Muscle of back (tissue), 11 donors: ENCODE measurements around the gene OLR1. TPM values are rescaled to one million over a fixed set of nuclear protein-coding genes. Genes with fewer than 3 reads are reported as not detected.
A peak's percentile ranks its signal among the peaks of the same experiment; 100 is the strongest.
"Not testable (repeated sequence)": the region's sequence is repeated elsewhere in the genome, so short reads cannot be mapped to it uniquely, and the experiment has no call there.

Experiments
- DNase-seq, 3 donors: peaks; one replicate each; pipeline versions ENCODE4 v3.0.0 to v3.0.0-alpha.2; 2013
- polyA plus RNA-seq, 10 donors: library from polyadenylated mRNA; unstranded; fragments of 120-200 nt; gene quantifications; one replicate each; pipeline ENCODE4 v1.2.1, GENCODE V29; 2013; ENCODE audit not compliant: insufficient read length in 10 of 10

The OLR1 gene
- polyA plus RNA-seq, 10 donors: 0.17 to 1.6 (median 0.79) TPM

GRCh38 chr12:10191865-10192264 is 19.9 kb upstream of the OLR1 start:
- peak in 1 of 3 donors; percentile 71 for DNase-seq

DNA sequence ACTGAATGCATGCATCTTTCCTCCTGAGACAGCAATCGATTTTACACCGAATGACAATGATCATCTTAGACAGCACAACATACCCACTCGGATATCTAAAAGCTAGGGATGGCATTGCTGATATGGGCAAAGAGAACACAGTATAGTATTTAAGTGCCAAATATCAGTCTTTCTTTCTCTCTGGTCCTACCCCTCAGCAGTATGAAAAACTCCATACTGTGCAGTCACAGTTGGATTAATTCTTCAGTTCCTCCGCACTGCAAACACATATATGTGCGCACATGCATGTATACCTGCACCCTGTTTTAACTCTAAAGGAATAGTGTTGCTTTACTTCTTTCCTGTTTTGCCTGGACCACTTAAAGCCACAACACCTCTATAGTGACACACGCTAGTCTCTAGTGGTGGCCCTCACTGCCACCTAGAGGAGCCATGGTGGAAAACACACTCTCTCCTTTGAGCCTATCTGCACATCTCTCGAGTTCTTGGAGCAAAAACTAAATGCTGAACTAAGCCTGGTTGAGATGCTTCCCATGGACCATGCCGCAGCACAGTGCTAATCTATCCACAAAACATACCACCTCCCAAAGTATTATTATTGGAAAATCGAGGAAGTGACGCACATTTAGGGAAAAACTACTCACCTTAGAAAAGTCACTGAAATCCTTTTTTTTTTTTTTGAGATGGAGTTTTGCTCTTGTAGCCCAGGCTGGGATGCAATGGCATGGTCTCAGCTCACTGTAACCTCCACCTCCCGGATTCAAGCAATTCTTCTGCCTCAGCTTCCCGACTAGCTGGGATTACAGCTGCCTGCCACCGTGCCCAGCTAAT is 18.8 kb upstream of the OLR1 start:
- peak; percentile 49 to 78 (median 58) for DNase-seq

- no peak for DNase-seq
Observed at GRCh38 chr12:10189653-10190052, 17.7 kb upstream of the OLR1 start.

DNA sequence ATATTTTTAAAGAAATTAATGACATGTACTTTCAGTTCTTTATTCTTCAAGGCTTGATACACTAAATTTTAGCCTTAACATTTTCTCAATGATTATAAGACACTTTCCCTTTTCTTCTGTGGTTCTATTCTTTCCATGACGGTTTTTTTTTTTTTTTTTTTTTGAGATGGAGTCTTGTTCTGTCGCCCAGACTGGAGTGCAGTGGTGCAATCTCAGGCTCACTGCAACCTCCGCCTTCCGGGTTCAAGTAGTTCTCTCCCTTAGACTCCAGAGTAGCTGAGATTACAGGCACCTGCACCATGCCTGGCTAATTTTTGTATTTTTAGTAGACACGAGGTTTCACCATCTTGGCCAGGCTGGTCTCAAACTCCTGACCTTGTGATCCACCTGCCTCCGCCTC is 15.0 kb upstream of the OLR1 start:
- not testable (repeated sequence) for DNase-seq

DNA sequence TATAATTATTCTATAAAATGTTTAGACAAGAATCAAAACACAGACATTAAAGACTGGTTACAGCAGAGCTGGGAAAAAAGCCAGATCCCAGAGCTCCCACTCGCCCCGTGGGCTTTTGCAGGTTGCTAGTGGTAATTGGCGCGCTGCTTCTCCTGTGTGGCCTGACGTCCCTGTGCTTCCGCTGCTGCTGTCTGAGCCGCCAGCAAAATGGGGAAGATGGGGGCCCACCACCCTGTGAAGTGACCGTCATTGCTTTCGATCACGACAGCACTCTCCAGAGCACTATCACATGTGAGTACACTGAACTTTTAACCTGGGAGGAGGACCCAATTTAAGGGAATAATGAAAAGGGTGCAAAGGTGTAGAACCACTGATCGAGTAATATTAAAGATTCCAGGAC is 14.4 kb upstream of the OLR1 start:
- DNase-seq: peak in 2 of 3 donors; percentile 26 to 59

DNA sequence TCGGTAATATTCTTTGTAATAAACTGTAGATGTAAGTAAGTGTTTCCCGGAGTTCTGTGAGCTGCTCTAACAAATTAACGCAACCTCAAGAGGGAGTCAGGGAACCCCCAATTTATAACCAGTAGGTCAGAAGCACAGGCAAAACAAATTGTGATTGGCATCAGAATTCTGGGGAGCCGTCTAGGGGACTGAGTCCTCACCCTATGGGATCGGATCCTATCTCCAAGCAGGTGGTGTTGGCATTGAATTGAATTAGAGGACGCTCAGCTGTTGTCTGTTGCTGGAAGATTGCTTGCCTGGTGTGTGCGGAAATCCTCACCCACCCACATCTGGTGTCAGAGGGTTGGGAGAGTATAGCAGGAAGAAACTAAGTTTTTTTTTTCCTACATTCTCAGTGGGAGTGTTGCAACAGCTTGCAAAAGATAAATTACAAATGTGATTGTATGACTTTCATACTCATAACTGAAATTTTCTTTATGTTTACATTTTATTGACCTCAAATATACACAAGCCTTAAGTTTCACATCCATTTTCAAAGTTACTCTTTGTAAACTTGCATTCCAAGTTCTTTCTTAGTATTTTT is 12.4 kb upstream of the OLR1 start:
- peak; percentile 10 to 33 (median 32) for DNase-seq

DNA sequence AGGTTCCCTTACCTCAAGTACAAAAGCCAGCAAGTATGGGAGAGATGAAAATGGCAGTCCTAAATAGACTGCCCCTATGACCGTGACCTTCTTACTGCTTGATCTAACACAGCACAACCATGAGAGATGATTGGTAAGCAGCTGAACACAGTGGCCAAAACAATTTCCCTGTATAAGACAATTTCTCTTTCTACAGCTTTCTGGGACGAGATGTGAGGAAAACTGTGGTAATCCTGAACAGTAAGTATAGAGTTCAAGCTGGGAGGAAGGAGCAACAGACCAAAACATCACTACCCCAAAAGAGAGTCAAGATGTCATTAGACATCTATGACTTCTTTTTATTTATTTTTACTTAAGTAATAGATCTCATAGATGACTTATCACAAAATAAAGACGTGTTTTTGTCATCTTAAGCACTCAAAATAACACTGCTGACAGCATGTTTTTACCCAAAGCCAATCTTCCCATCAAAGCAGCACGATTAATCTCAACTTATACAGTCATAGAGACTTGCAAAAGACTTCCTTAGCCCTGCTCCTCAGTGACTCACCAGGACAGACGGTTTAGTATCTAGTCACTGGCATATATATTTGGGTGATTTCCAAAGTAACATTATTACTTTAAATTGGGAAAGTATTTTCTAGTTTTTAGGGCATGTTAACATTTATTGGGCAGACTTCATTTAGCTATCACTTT is 10.6 kb upstream of the OLR1 start:
- peak in 1 of 3 donors; percentile 69 for DNase-seq

- DNase-seq: no peak
Observed at GRCh38 chr12:10179776-10180181, 7.8 kb upstream of the OLR1 start.

GRCh38 chr12:10178821-10179220 is 6.9 kb upstream of the OLR1 start, which contains the start of gene TMEM52B:
Gene TMEM52B, plus strand, starts transcription at chr12:10179032. Its CDS starts 543 bp downstream, at chr12:10179575.
- no peak for DNase-seq

DNA sequence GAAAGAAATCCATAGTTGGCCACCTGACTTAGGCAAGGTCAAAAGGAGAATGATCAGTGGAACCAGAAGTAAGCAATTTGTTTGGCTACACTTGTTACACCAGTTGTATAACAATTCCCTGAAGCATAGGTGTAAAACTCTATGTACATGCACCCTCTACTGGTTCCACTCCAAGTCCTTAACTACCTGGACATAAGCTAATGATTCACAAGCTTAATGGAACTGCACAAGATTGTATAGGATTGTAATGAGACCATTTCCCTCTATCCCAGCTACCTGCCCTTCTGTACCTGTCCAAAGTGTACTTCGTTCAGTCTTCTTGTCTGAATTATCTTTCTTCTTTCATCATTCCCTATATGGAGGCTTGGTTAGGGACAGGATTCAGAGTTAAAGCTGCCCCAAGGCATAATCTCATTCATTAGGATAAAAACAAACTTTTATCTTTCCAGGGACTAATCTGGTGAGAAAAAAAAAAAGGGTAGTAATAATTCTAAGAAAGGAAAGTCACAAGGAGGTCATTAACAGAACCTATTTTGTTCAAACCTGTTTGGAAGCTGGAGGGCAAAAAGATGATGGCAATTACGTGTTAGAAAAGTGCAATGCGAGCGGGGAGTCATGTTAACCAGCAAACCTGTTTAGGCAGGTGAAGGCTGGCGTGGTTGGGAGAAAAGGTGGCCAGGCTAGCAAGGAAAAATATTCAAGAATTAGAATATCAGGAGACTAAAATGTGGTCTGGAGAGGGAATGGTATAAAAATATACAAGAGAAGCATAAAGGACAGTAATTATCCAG is 4.1 kb upstream of the OLR1 start:
- no peak for DNase-seq

- DNase-seq: no peak
Observed at GRCh38 chr12:10174986-10175614, 3.2 kb upstream of the OLR1 start.

GRCh38 chr12:10170216-10170615 is 1.7 kb downstream of the OLR1 start:
- DNase-seq: no peak

DNA sequence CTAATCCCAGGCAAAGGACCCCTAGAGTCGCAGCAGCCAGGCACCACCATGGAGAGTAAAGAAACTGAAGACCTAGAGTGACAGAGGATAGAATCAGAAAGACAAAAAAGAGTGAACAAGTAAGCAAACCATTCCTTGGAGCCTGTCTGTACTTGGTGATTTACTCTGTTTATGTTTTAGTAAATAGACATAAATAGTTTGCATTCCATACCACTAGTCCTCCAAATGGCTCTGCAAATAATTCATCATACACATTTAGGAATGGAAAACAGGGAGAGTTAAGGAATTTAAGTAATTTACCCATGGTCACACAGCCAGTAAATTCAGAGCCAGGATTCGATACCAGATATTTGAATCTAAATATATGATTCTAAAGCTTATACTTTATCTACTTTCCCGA is 2.8 kb downstream of the OLR1 start:
- peak in 1 of 3 donors; percentile 34 for DNase-seq

DNA sequence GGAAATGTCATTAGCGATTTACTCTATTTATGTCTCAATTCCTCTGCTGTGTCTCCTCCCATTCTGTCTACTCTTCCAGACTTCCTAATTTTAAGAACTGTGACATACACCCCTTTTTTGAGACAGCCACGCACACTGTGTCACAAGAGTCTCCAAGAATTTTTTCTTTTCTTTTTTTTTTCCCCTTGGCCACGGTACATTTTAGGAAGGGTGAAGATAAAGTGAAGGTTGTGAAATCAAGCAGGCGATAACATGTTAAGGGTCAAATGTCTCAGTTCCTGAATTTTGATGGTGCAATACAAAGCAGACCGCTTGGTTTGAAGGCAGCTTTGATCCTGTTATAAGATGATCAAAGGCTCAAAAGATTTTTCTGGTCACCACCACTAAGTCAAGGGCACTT is 4.3 kb downstream of the OLR1 start:
- DNase-seq: peak in 1 of 3 donors; percentile 18

GRCh38 chr12:10165421-10165820 is 6.5 kb downstream of the OLR1 start:
- no peak for DNase-seq

DNA sequence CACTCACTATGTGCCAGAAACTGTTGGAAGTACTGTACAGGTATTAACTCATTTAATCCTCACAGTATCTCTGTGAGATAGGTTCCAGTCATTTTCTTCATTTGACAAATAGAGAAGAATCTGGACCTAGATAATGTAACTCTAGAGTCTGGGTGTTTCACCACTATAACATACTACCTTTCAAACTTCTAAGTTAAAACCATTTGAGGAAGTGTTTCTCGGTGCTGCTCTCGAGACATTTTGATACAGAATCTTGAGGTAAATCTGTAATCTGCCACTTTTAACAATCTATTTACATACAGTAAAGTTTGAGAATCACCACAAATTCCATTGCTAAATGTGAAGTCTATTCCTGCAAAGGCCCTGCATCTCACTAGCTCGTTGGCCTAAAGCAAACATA is 8.8 kb downstream of the OLR1 start:
- DNase-seq: no peak

DNA sequence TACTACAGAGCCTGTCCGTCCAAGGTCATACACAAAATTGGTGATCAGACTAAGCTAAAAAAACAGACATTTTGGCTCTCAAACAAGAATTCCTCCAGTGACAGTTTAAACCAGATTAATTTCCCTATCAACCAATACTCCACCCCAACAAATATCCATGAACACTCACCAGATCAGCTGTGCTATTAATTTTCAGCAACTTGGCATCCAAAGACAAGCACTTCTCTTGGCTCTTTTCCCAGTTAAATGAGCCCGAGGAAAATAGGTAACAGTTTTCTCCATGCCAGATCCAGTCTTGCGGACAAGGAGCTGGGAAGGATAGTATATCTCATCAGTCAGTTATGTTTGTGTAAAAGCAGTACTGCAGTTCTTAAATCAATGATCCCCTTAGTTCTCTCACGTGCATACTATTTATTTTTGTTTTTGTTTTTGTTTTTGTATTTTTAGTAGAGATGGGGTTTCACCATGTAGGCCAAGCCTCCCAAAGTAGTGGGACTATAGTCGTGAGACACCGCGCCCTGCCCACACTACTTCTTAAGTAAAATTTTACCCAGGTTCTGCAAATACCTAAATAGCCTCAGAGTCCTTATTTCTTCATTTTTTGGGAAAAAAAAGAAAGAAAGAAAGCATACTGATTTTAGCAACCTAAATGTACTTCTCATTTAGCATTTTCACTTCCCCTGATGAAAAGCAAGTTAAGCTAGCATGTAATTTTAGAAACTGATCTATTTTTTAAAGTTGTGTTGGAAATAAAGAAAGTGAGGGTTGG is 11.1 kb downstream of the OLR1 start:
- DNase-seq: no peak

- no peak for DNase-seq
Observed at GRCh38 chr12:10159280-10159679, 12.7 kb downstream of the OLR1 start.

DNA sequence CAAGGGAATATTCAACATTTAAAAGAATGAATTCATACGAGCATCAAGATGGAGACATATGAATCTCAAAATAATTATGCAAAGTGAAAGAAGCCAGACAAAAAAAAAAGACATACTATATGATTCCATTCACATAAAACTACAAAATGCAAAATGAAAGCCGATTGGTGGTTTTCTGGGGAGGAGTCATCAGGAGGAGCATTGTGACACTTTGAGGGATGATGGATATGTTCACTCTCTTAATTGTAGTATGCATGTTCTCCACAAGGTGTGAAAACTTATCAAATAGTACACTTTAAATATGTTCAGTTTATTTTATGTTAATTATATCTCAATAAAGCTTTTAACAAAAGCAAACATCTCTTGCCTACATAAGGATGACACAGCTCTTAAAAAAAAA is 13.5 kb downstream of the OLR1 start:
- DNase-seq: no peak

DNA sequence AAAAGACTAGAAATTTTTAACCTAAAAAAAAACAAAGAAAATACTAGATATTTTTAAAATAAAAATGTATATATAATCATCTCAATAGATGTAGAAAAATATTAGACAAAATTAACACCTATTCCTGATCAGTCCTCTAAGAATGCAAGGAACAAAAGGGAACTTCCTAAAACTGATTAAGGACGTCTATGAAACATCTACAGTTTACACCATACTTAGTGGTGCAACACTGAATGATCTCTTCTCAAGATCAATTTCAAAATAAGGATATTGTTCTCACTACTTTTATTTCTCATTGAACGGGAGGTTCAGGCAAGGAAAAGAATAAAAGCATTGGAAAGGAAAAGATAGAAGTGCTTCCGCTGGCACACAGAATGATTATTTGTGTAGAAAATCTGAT is 16.0 kb downstream of the OLR1 start:
- DNase-seq: no peak

DNA sequence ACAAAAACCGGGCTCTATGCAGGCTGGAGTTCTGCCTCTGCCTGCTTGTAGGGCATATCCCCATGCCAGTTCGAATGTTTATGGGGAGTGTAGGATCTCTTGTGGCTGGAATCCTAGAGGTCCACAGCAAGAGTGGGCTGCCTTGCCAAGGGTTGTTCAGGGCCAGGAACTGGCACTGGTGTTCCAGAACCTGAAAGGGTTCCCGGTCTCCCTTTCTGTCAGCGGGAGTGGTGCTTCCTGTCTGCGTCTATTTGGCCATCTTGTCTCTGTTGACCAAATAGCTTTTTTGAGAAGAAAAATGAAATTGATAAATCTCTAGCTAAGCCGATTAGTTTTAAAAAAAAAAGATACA is 17.8 kb downstream of the OLR1 start:
- no peak for DNase-seq
